ENCODE results near the gene RPL18.
A peak's percentile ranks its signal among the peaks of the same experiment; 100 is the strongest.

The RPL18 gene

GRCh38 chr19:48629297-48629598 lies 10.3 kb upstream of the RPL18 start:
- DNase-seq: no peak

- DNase-seq: no peak
Observed at GRCh38 chr19:48628486-48629296, 9.7 kb upstream of the RPL18 start.

- no peak for DNase-seq
Observed at GRCh38 chr19:48627865-48628314, 8.9 kb upstream of the RPL18 start.

- DNase-seq: no peak
Observed at GRCh38 chr19:48627201-48627864, 8.4 kb upstream of the RPL18 start.

GRCh38 chr19:48625891-48626327 lies 6.9 kb upstream of the RPL18 start:
- no peak for DNase-seq

- DNase-seq: no peak
Observed at GRCh38 chr19:48624791-48625723, 6.1 kb upstream of the RPL18 start.

- DNase-seq: peak; percentile 80
Observed at GRCh38 chr19:48624067-48624594, 5.2 kb upstream of the RPL18 start.

GRCh38 chr19:48623556-48624066 lies 4.6 kb upstream of the RPL18 start:
- no peak for DNase-seq

- DNase-seq: no peak
Observed at GRCh38 chr19:48619692-48620585, 961 bp upstream of the RPL18 start.

GRCh38 chr19:48618278-48618915 lies 581 bp downstream of the RPL18 start:
- DNase-seq: no peak

- no peak for DNase-seq
Observed at GRCh38 chr19:48617146-48617937, 1.6 kb downstream of the RPL18 start.

- no peak for DNase-seq
Observed at GRCh38 chr19:48616491-48617056, 2.4 kb downstream of the RPL18 start.

- DNase-seq: no peak
Observed at GRCh38 chr19:48616041-48616436, 2.9 kb downstream of the RPL18 start.

- no peak for DNase-seq
Observed at GRCh38 chr19:48615231-48616040, 3.5 kb downstream of the RPL18 start.

- DNase-seq: peak; percentile 61
Observed at GRCh38 chr19:48614436-48615230, 4.3 kb downstream of the RPL18 start, which contains the start of gene FAM83E. TSS of gene FAM83E (minus strand) at chr19:48615076. CDS start at chr19:48613372, 1,704 bp downstream.

- DNase-seq: no peak
Observed at GRCh38 chr19:48613852-48614435, 5.0 kb downstream of the RPL18 start.

GRCh38 chr19:48613024-48613851 lies 5.7 kb downstream of the RPL18 start:
- no peak for DNase-seq
